Measurements from ENCODE around the gene MS4A3. TPM values are rescaled to one million over a fixed set of nuclear protein-coding genes. Genes with fewer than 3 reads are reported as not detected.
"Not testable (repeated sequence)": the region's sequence is repeated elsewhere in the genome, so short reads cannot be mapped to it uniquely, and the experiment has no call there.

The MS4A3 gene
- total and polyA plus RNA-seq, 4 donors, result 0.08 to 43.9 (median 0.23) TPM

DNA sequence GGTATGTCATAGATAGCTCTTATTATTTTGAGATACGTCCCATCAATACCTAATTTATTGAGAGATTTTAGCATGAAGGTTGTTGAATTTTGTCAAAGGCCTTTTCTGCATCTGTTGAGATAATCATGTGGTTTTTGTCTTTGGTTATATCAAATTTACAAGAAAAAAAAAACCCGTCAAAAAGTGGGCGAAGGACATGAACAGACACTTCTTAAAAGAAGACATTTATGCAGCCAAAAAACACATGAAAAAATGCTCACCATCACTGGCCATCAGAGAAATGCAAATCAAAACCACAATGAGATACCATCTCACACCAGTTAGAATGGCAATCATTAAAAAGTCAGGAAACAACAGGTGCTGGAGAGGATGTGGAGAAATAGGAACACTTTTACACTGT lies 5.6 kb upstream of the MS4A3 start:
- not testable (repeated sequence) for DNase-seq (ENCODE audit: low spot score); H3K4me1 ChIP-seq (ENCODE audit: control insufficient read depth in 4 of 4, insufficient read depth in 4 of 4, low read length in 3 of 4); H3K9me3 ChIP-seq (ENCODE audit: control insufficient read depth in 4 of 4, low read length in 3 of 4); H3K27ac ChIP-seq (ENCODE audit: low read depth in 1 of 2, low read length in 2 of 2); H3K4me3 ChIP-seq (ENCODE audit: low read depth in 1 of 3, low read length in 3 of 3); H3K9ac ChIP-seq (ENCODE audit: low read depth in 1 of 2, low read length in 2 of 2); H3K27me3 ChIP-seq (ENCODE audit: control insufficient read depth in 4 of 4, insufficient read depth in 4 of 4, low read length in 3 of 4); H3K36me3 ChIP-seq (ENCODE audit: control insufficient read depth in 4 of 4, insufficient read depth in 3 of 4, low read depth in 1 of 4, low read length in 3 of 4)
- 60% methylated on average over 3 of the region's 3 CpGs for WGBS

DNA sequence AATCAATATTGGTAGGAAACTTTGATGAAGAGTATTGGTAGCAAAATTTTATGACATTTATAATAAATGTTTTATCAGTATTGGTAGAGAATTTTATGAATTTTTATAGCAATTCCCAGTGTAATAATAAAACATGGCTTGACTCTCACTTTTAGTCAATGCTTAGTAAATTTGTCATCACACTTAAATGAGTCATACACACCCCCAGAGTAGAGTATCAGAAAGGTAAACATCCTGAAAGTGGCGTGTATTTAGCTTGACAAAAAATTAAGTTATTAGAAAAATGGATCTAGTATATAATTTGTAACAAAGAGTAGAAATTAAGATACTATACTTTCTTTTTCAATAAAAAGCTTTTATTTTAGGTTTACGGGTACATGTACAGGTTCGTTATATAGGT lies 2.6 kb downstream of the MS4A3 start:
- H3K4me3 ChIP-seq (ENCODE audit: low read depth in 1 of 3, low read length in 3 of 3), result no peak overlapping the region
- H3K9ac ChIP-seq (ENCODE audit: low read depth in 1 of 2, low read length in 2 of 2), result no peak overlapping the region
- no peaks in the 10 kb centered on the region for H3K36me3 ChIP-seq (ENCODE audit: control insufficient read depth in 4 of 4, insufficient read depth in 3 of 4, low read depth in 1 of 4, low read length in 3 of 4)
- no peaks in the 10 kb centered on the region for H3K27me3 ChIP-seq (ENCODE audit: control insufficient read depth in 4 of 4, insufficient read depth in 4 of 4, low read length in 3 of 4)
- H3K9me3 ChIP-seq (ENCODE audit: control insufficient read depth in 4 of 4, low read length in 3 of 4), result no peaks in the 10 kb centered on the region
- H3K27ac ChIP-seq (ENCODE audit: low read depth in 1 of 2, low read length in 2 of 2), result no peak overlapping the region
- no peak for TF ChIP-seq NR2F2 (IDR thresholded peaks at IDR 0.05)
- no peak for TF ChIP-seq SP1 (IDR thresholded peaks at IDR 0.05)
- no peak for TF ChIP-seq HNF4A (conservative IDR thresholded peaks at IDR 0.05)
- no peak for TF ChIP-seq GABPA (IDR thresholded peaks at IDR 0.05 in 1 of 2, conservative IDR thresholded peaks at IDR 0.05 in 1 of 2)
- no peak for TF ChIP-seq YY1 (IDR thresholded peaks at IDR 0.05)
- no peak for TF ChIP-seq EGR1 (IDR thresholded peaks at IDR 0.05; ENCODE audit: low read depth in 2 of 2)
- no peak for TF ChIP-seq ZBTB33 (IDR thresholded peaks at IDR 0.05)
- TF ChIP-seq MAX (IDR thresholded peaks at IDR 0.05), result no peak
- TF ChIP-seq RAD21 (IDR thresholded peaks at IDR 0.05), result no peak
- no peak for TF ChIP-seq FOXA1 (IDR thresholded peaks at IDR 0.05)
- TF ChIP-seq JUND (IDR thresholded peaks at IDR 0.05), result no peak
- TF ChIP-seq RXRA (IDR thresholded peaks at IDR 0.05), result no peak
- TF ChIP-seq HNF4G (IDR thresholded peaks at IDR 0.05), result no peak
- TF ChIP-seq FOXA2 (IDR thresholded peaks at IDR 0.05), result no peak
- TF ChIP-seq, protein P1, sequence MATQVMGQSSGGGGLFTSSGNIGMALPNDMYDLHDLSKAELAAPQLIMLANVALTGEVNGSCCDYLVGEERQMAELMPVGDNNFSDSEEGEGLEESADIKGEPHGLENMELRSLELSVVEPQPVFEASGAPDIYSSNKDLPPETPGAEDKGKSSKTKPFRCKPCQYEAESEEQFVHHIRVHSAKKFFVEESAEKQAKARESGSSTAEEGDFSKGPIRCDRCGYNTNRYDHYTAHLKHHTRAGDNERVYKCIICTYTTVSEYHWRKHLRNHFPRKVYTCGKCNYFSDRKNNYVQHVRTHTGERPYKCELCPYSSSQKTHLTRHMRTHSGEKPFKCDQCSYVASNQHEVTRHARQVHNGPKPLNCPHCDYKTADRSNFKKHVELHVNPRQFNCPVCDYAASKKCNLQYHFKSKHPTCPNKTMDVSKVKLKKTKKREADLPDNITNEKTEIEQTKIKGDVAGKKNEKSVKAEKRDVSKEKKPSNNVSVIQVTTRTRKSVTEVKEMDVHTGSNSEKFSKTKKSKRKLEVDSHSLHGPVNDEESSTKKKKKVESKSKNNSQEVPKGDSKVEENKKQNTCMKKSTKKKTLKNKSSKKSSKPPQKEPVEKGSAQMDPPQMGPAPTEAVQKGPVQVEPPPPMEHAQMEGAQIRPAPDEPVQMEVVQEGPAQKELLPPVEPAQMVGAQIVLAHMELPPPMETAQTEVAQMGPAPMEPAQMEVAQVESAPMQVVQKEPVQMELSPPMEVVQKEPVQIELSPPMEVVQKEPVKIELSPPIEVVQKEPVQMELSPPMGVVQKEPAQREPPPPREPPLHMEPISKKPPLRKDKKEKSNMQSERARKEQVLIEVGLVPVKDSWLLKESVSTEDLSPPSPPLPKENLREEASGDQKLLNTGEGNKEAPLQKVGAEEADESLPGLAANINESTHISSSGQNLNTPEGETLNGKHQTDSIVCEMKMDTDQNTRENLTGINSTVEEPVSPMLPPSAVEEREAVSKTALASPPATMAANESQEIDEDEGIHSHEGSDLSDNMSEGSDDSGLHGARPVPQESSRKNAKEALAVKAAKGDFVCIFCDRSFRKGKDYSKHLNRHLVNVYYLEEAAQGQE (IDR thresholded peaks at IDR 0.05), result no peak
- TF ChIP-seq CTCF (IDR thresholded peaks at IDR 0.05; ENCODE audit: low read depth, low read length, missing input control), result no peak
- TF ChIP-seq TAF1 (conservative IDR thresholded peaks at IDR 0.05), result no peak
- TF ChIP-seq, protein P2, sequence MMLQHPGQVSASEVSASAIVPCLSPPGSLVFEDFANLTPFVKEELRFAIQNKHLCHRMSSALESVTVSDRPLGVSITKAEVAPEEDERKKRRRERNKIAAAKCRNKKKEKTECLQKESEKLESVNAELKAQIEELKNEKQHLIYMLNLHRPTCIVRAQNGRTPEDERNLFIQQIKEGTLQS (IDR thresholded peaks at IDR 0.05), result no peak
- no peak for DNase-seq (ENCODE audit: low spot score)
- no peaks in the 10 kb centered on the region for H3K4me1 ChIP-seq (ENCODE audit: control insufficient read depth in 4 of 4, insufficient read depth in 4 of 4, low read length in 3 of 4)
- WGBS, result 85% methylated on average over 3 of the region's 3 CpGs
